HepG2 (cell line): ENCODE measurements around the gene RECK. TPM values are rescaled to one million over a fixed set of nuclear protein-coding genes. Genes with fewer than 3 reads are reported as not detected.

Source experiments
- ATAC-seq: fragments of 200-7000 bp; cut with Tn5 transposase; 3 replicates; pipeline ENCODE4 v1.9.1; 2020; ENCODE audit warnings: mild to moderate bottlenecking, moderate library complexity
- BruUV-seq: library from RNA; stranded (reverse); fragments of 400-500 nt; replicated peaks from 2 replicates; lab custom pipeline; 2021; lab: Mats Ljungman, UMichigan
- CTCF ChIA-PET: fragments of 300-600 bp; formaldehyde crosslinking; extraction: SDS; loops from one replicate; lab custom pipeline; 2021; ENCODE audit warnings: low total read pairs, inconsistent platforms, low intra/inter-chr PET ratio; lab: Yijun Ruan, JAX
- POLR2A ChIA-PET: fragments of 350-600 bp; sonication (Branson Sonifier 250); formaldehyde crosslinking; loops from one replicate; lab custom pipeline; 2020; ENCODE audit warnings: antibody characterized with exemption, inconsistent platforms; lab: Yijun Ruan, JAX
- DNase-seq: peaks from one replicate; pipeline ENCODE4 v3.0.0-alpha.2; 2015; ENCODE audit warnings: low spot score
- FAIRE-seq: peaks from 3 replicates; lab custom pipeline; 2011; peaks lifted over from hg19 to GRCh38; lab: Jason Lieb, UNC
- H2AFZ ChIP-seq: one replicate; pipeline ENCODE4 v1.6.1; 2011; ENCODE audit warnings: low read length, inconsistent platforms
- H3K27ac ChIP-seq: fragments of 300-600 bp; 3 replicates; pipeline ENCODE4 v1.8.0; 2011; ENCODE audit warnings: mixed run types, mild to moderate bottlenecking, mixed read lengths, low read length, inconsistent platforms; ENCODE audit not compliant: insufficient read depth; ENCODE audit errors: extremely low read length
- H3K27me3 ChIP-seq, 2 experiments: fragments of 200-600 bp in 1 of 2; 2 replicates in 1 of 2; 3 replicates in 1 of 2; pipeline versions ENCODE4 v1.6.0 to v1.8.0; 2011; ENCODE audit warnings: low read length in 2 of 2, mild to moderate bottlenecking in 2 of 2, moderate library complexity in 2 of 2, inconsistent platforms in 1 of 2; ENCODE audit not compliant: insufficient read depth in 2 of 2, control insufficient read depth in 1 of 2
- H3K36me3 ChIP-seq, 2 experiments: fragments of 200-600 bp in 1 of 2; replicated peaks in 1 of 2; 2 replicates in 1 of 2; 3 replicates in 1 of 2; pipeline versions ENCODE4 v1.5.1 to v1.8.0; 2011; ENCODE audit warnings: low read length in 2 of 2, inconsistent platforms in 1 of 2; ENCODE audit not compliant: insufficient read depth in 2 of 2, control insufficient read depth in 1 of 2
- H3K4me1 ChIP-seq: 2 replicates; pipeline ENCODE4 v1.5.1; 2012; ENCODE audit warnings: low read length, inconsistent platforms; ENCODE audit not compliant: insufficient read depth
- H3K4me2 ChIP-seq: 2 replicates; pipeline ENCODE4 v1.6.0; 2011; ENCODE audit warnings: low read depth, low read length, inconsistent platforms
- H3K4me3 ChIP-seq, 3 experiments: fragments of 200-600 bp in 1 of 3; sonication (generic), shearing (Covaris generic) in 1 of 3; replicated peaks in 1 of 3; 2 replicates each; pipeline ENCODE4 v1.5.1; 2011 to 2016; ENCODE audit warnings: low read length in 3 of 3, inconsistent platforms in 2 of 3, low read depth in 2 of 3, mild to moderate bottlenecking in 2 of 3, control low read depth in 1 of 3, mixed read lengths in 1 of 3; ENCODE audit not compliant: insufficient read depth in 1 of 3
- H3K79me2 ChIP-seq: one replicate; pipeline ENCODE4 v1.6.1; 2011; ENCODE audit warnings: low read length, inconsistent platforms; ENCODE audit not compliant: insufficient read depth
- H3K9ac ChIP-seq: 2 replicates; pipeline ENCODE4 v1.6.0; 2011; ENCODE audit warnings: mild to moderate bottlenecking, low read depth, low read length, inconsistent platforms; ENCODE audit not compliant: insufficient read depth
- H3K9me3 ChIP-seq: 2 replicates; pipeline ENCODE4 v1.5.1; 2012; ENCODE audit warnings: mild to moderate bottlenecking, low read length
- H4K20me1 ChIP-seq: 2 replicates; pipeline ENCODE4 v1.6.0; 2011; ENCODE audit warnings: inconsistent platforms, mild to moderate bottlenecking, low read length, moderate library complexity; ENCODE audit not compliant: insufficient read depth
- AGO1 ChIP-seq: fragments of 200-400 bp; formaldehyde crosslinking; IDR thresholded peaks from 2 replicates; pipeline ENCODE4 v1.6.1; 2017; ENCODE audit warnings: mild to moderate bottlenecking, low read depth, low read length, moderate library complexity; ENCODE audit not compliant: poor library complexity, severe bottlenecking
- ATF7 ChIP-seq, 2 experiments: fragments of 450-650 bp in 1 of 2; sonication (generic) in 1 of 2; formaldehyde crosslinking in 1 of 2; IDR thresholded peaks; 2 replicates each; pipeline versions ENCODE4 v1.4.0 to v1.6.1; 2016 to 2020; ENCODE audit warnings: antibody characterized with exemption in 1 of 2, mild to moderate bottlenecking in 1 of 2, missing genetic modification reagents in 1 of 2
- CBX2 ChIP-seq, 2 experiments: fragments of 200-600 bp in 1 of 2; sonication (generic); formaldehyde crosslinking in 1 of 2; IDR thresholded peaks; 2 replicates each; pipeline versions ENCODE4 v1.7.0 to v1.8.1; 2018 to 2022; ENCODE audit warnings: low read depth in 2 of 2, low read length in 1 of 2, mild to moderate bottlenecking in 1 of 2, missing genetic modification reagents in 1 of 2
- NFIB ChIP-seq: sonication (generic); formaldehyde crosslinking; IDR thresholded peaks from 2 replicates; pipeline ENCODE4 v1.9.0; 2021; ENCODE audit warnings: missing genetic modification reagents, mild to moderate bottlenecking, borderline replicate concordance
- NR2F1 ChIP-seq, 2 experiments: fragments of 450-650 bp in 1 of 2; formaldehyde crosslinking in 1 of 2; IDR thresholded peaks; 2 replicates each; pipeline versions ENCODE4 v1.5.0 to v1.6.1; 2016 to 2020; ENCODE audit warnings: mild to moderate bottlenecking in 1 of 2, missing compliant biosample characterization in 1 of 2, missing genetic modification reagents in 1 of 2, moderate library complexity in 1 of 2
- RNF219 ChIP-seq: sonication (generic); formaldehyde crosslinking; IDR thresholded peaks from 2 replicates; pipeline ENCODE4 v1.5.0; 2020; ENCODE audit warnings: mild to moderate bottlenecking, missing genetic modification reagents
- ZFP41 ChIP-seq: sonication (generic); formaldehyde crosslinking; IDR thresholded peaks from 2 replicates; pipeline ENCODE4 v1.4.0; 2020; ENCODE audit warnings: mild to moderate bottlenecking, missing genetic modification reagents, borderline replicate concordance
- ZNF556 ChIP-seq: sonication (generic); formaldehyde crosslinking; IDR thresholded peaks from 2 replicates; pipeline ENCODE4 v1.4.0; 2020; ENCODE audit warnings: mild to moderate bottlenecking, missing genetic modification reagents, borderline replicate concordance
- WGBS: methylation state at CpG from one replicate; pipeline ENCODE4 v1.1.6; 2017; ENCODE audit warnings: low lambda C conversion rate; 5-methylcytosine and 5-hydroxymethylcytosine counted together
- in situ Hi-C: cut with HindIII; loops from 2 replicates; pipeline ENCODE4 v1.10.0; 2017; ENCODE audit warnings: low pct_unique_long_range_greater_than_20kb; ENCODE audit not compliant: extremely low pct_ligation_motif_present
- intact Hi-C: fragments of 100-400 bp; cut with micrococcal nuclease; formaldehyde crosslinking; loops from one replicate; pipeline ENCODE4 v1.10.0; 2022; ENCODE audit not compliant: unreplicated experiment
- polyA plus RNA-seq, 8 experiments: library from polyadenylated mRNA; depleted of rRNA in 3 of 8; stranded (reverse) in 7 of 8; unstranded in 1 of 8; fragments of >200 nt; fragmentation: Illumina TruSeq in 4 of 8; extraction: Trizol in 4 of 8; gene quantifications; 2 replicates each; pipeline versions ENCODE4 v1.2.1 to v1.2.3, GENCODE V29; 2011 to 2016; ENCODE audit warnings: low read depth in 4 of 8, missing spikeins in 1 of 8, mixed read lengths in 1 of 8; ENCODE audit not compliant: insufficient read depth in 1 of 8
- total RNA-seq, 5 experiments: library from RNA; depleted of rRNA; stranded (reverse); fragments of >200 nt; fragmentation: Illumina TruSeq; extraction: Trizol; gene quantifications; 2 replicates each; pipeline ENCODE4 v1.2.3, GENCODE V29; 2016; ENCODE audit warnings: low read depth in 1 of 5
- TF ChIP-seq, protein P1 (sequence below), 2 experiments: sonication (generic) in 1 of 2; formaldehyde crosslinking in 1 of 2; IDR thresholded peaks; 2 replicates each; pipeline versions ENCODE4 v1.4.0 to v1.6.1; 2018 to 2020; ENCODE audit warnings: missing genetic modification reagents in 2 of 2, borderline replicate concordance in 1 of 2, low read depth in 1 of 2, mild to moderate bottlenecking in 1 of 2, missing biosample characterization in 1 of 2
- TF ChIP-seq, protein P2 (sequence below): sonication (generic); formaldehyde crosslinking; IDR thresholded peaks from 2 replicates; pipeline ENCODE4 v1.4.0; 2020; ENCODE audit warnings: missing genetic modification reagents

Gene RECK
- total and polyA plus RNA-seq, 2 of the 13 experiments (the other 11 are each of a cell fraction or from before 2014, with no cell fraction given): 3.1 to 4.8 TPM

- in situ Hi-C loops: no loop called here
- Histone ChIP-seq H3K4me2 (peak overlapping the region; percentile 53; the same call in 1 of the 2 replicates), H4K20me1 (no peaks in the 10 kb centered on the region), H3K79me2 (no peaks in the 10 kb centered on the region), H3K9me3 (no peaks in the 10 kb centered on the region), H3K4me1 (peaks cover 33% of the 10 kb centered on the region), H2AFZ (no peak overlapping the region), H3K36me3 (no peaks in the 10 kb centered on the region), H3K27me3 (no peaks in the 10 kb centered on the region), H3K4me3 (no peak overlapping the region)
- ChIA-PET CTCF (no interaction called here), POLR2A (no interaction called here)
- FAIRE-seq (no peak), DNase-seq (no peak)
- no TSS peak for BruUV-seq
- TF ChIP-seq ZNF556 (CRISPR knock-in tag) (no peak), RNF219 (no peak), CBX2 (IDR thresholded peaks at IDR 0.05; ENCODE audit: low read depth, low read length) (no peak), CBX2 (CRISPR knock-in tag; IDR thresholded peaks at IDR 0.05; ENCODE audit: low read depth) (no peak), ZFP41 (CRISPR knock-in tag) (no peak), NR2F1 (CRISPR knock-in tag; IDR thresholded peaks at IDR 0.05) (no peak), ATF7 (IDR thresholded peaks at IDR 0.05) (no peak), ATF7 (CRISPR knock-in tag; IDR thresholded peaks at IDR 0.05) (no peak), AGO1 (no peak), NFIB (CRISPR knock-in tag) (no peak)
- TF ChIP-seq, protein P1, sequence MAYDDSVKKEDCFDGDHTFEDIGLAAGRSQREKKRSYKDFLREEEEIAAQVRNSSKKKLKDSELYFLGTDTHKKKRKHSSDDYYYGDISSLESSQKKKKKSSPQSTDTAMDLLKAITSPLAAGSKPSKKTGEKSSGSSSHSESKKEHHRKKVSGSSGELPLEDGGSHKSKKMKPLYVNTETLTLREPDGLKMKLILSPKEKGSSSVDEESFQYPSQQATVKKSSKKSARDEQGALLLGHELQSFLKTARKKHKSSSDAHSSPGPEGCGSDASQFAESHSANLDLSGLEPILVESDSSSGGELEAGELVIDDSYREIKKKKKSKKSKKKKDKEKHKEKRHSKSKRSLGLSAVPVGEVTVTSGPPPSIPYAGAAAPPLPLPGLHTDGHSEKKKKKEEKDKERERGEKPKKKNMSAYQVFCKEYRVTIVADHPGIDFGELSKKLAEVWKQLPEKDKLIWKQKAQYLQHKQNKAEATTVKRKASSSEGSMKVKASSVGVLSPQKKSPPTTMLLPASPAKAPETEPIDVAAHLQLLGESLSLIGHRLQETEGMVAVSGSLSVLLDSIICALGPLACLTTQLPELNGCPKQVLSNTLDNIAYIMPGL (CRISPR knock-in tag; IDR thresholded peaks at IDR 0.05; ENCODE audit: borderline replicate concordance in 1 of 2, low read depth in 1 of 2): no peak
- TF ChIP-seq, protein P2, sequence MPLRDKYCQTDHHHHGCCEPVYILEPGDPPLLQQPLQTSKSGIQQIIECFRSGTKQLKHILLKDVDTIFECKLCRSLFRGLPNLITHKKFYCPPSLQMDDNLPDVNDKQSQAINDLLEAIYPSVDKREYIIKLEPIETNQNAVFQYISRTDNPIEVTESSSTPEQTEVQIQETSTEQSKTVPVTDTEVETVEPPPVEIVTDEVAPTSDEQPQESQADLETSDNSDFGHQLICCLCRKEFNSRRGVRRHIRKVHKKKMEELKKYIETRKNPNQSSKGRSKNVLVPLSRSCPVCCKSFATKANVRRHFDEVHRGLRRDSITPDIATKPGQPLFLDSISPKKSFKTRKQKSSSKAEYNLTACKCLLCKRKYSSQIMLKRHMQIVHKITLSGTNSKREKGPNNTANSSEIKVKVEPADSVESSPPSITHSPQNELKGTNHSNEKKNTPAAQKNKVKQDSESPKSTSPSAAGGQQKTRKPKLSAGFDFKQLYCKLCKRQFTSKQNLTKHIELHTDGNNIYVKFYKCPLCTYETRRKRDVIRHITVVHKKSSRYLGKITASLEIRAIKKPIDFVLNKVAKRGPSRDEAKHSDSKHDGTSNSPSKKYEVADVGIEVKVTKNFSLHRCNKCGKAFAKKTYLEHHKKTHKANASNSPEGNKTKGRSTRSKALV (CRISPR knock-in tag): no peak
- TF ChIP-seq, all 625 proteins: peak for 0
- intact Hi-C loops: no loop called here
- Histone ChIP-seq H3K27ac (no peak overlapping the region), H3K9ac (no peak overlapping the region)
- 85% methylated on average over 1 of the region's 1 CpG for WGBS
- no peak for ATAC-seq
Measured at GRCh38 chr9:36092014-36092413, 55.3 kb downstream of the RECK start.
